H1 (cell line): ENCODE results near the gene ST14. TPM values are rescaled to one million over a fixed set of nuclear protein-coding genes. Genes with fewer than 3 reads are reported as not detected.

ENCODE experiments used
- CTCF ChIA-PET: fragments of 300-600 bp; sonication (Branson Sonifier 250); formaldehyde crosslinking; loops from one replicate; lab custom pipeline; 2021; ENCODE audit not compliant: partially characterized antibody; lab: Charles Lee
- POLR2A ChIA-PET: fragments of 300-600 bp; sonication (Branson Sonifier 250); formaldehyde crosslinking; loops from one replicate; lab custom pipeline; 2021; ENCODE audit warnings: inconsistent platforms; ENCODE audit not compliant: partially characterized antibody; lab: Charles Lee
- DNase-seq, 2 experiments: peaks; one replicate each; pipeline versions ENCODE4 v3.0.0 to v3.0.0-alpha.2; 2010 to 2022; ENCODE audit warnings: low spot score in 2 of 2, low read depth in 1 of 2, mixed read lengths in 1 of 2
- FAIRE-seq: peaks from 2 replicates; lab custom pipeline; 2011; peaks lifted over from hg19 to GRCh38; lab: Jason Lieb, UNC
- H2AFZ ChIP-seq: 2 replicates; pipeline ENCODE4 v1.8.1; 2012; ENCODE audit warnings: low read length, inconsistent platforms
- H2AK5ac ChIP-seq: 2 replicates; pipeline ENCODE4 v1.6.1; 2013; ENCODE audit warnings: low read depth, low read length
- H2BK120ac ChIP-seq: replicated peaks from 2 replicates; pipeline ENCODE3; 2013; ENCODE audit warnings: low read depth, low read length, inconsistent platforms
- H2BK12ac ChIP-seq: 2 replicates; pipeline ENCODE4 v1.6.1; 2013; ENCODE audit warnings: low read depth, low read length
- H2BK15ac ChIP-seq: 2 replicates; pipeline ENCODE4 v1.6.1; 2013; ENCODE audit warnings: low read length
- H2BK20ac ChIP-seq: 2 replicates; pipeline ENCODE4 v1.6.1; 2013; ENCODE audit warnings: low read length
- H2BK5ac ChIP-seq: 2 replicates; pipeline ENCODE4 v1.6.1; 2013; ENCODE audit warnings: low read depth, low read length
- H3K14ac ChIP-seq: 2 replicates; pipeline ENCODE4 v1.6.1; 2013; ENCODE audit warnings: inconsistent platforms; ENCODE audit not compliant: insufficient read length
- H3K18ac ChIP-seq: 2 replicates; pipeline ENCODE4 v1.6.1; 2013; ENCODE audit warnings: low read length; ENCODE audit errors: extremely low read depth
- H3K23ac ChIP-seq: 2 replicates; pipeline ENCODE4 v1.6.1; 2013; ENCODE audit warnings: inconsistent platforms; ENCODE audit not compliant: insufficient read length
- H3K23me2 ChIP-seq: 2 replicates; pipeline ENCODE4 v1.6.1; 2013; ENCODE audit warnings: low read depth, low read length
- H3K27ac ChIP-seq: 2 replicates; pipeline ENCODE4 v1.6.1; 2011; ENCODE audit warnings: low read depth, low read length, inconsistent platforms
- H3K27me3 ChIP-seq, 4 experiments: replicated peaks in 1 of 4; 1 replicate in 1 of 4; 2 replicates in 3 of 4; pipeline versions ENCODE4 v1.6.1 to v1.8.1; 2011 to 2013; ENCODE audit warnings: low read length in 3 of 4, mild to moderate bottlenecking in 3 of 4, inconsistent platforms in 2 of 4, mixed read lengths in 2 of 4, moderate library complexity in 1 of 4; ENCODE audit not compliant: control insufficient read depth in 3 of 4, insufficient read depth in 3 of 4; ENCODE audit errors: extremely low read depth in 1 of 4
- H3K36me3 ChIP-seq, 4 experiments: 2 replicates each; pipeline versions ENCODE4 v1.6.1 to v1.8.1; 2011 to 2013; ENCODE audit warnings: mild to moderate bottlenecking in 4 of 4, low read length in 3 of 4, moderate library complexity in 2 of 4, control low read depth in 1 of 4, inconsistent platforms in 1 of 4; ENCODE audit not compliant: insufficient read depth in 4 of 4, control insufficient read depth in 2 of 4
- H3K4ac ChIP-seq: replicated peaks from 2 replicates; pipeline ENCODE3; 2013; ENCODE audit warnings: low read length, low read depth, mixed read lengths, inconsistent platforms; ENCODE audit not compliant: insufficient read length
- H3K4me1 ChIP-seq, 4 experiments: replicated peaks in 1 of 4; 1 replicate in 1 of 4; 2 replicates in 3 of 4; pipeline versions ENCODE4 v1.6.1 to v1.8.1; 2011 to 2013; ENCODE audit warnings: low read length in 3 of 4, inconsistent platforms in 2 of 4, mixed read lengths in 1 of 4; ENCODE audit not compliant: insufficient read depth in 4 of 4, control insufficient read depth in 3 of 4
- H3K4me2 ChIP-seq, 2 experiments: 2 replicates each; pipeline versions ENCODE4 v1.6.1 to v1.8.1; 2011 to 2013; ENCODE audit warnings: low read depth in 2 of 2, low read length in 2 of 2, control low read depth in 1 of 2, inconsistent platforms in 1 of 2, mild to moderate bottlenecking in 1 of 2; ENCODE audit not compliant: insufficient read depth in 1 of 2
- H3K4me3 ChIP-seq, 4 experiments: fragments of 200-600, 300-600 bp in 1 of 4; sonication (generic), shearing (Covaris generic), sonication (Bioruptor Twin) in 1 of 4; 2 replicates each; pipeline versions ENCODE4 v1.5.1 to v1.8.1; 2011 to 2016; ENCODE audit warnings: low read length in 4 of 4, low read depth in 3 of 4, control low read depth in 2 of 4, inconsistent platforms in 2 of 4, mild to moderate bottlenecking in 2 of 4, mixed read lengths in 1 of 4, moderate library complexity in 1 of 4; ENCODE audit not compliant: insufficient read depth in 2 of 4; ENCODE audit errors: extremely low read depth in 1 of 4
- H3K56ac ChIP-seq: replicated peaks from 2 replicates; pipeline ENCODE3; 2013; ENCODE audit warnings: low read depth, mild to moderate bottlenecking, mixed read lengths, low read length, inconsistent platforms; ENCODE audit not compliant: insufficient read length
- H3K79me1 ChIP-seq: 2 replicates; pipeline ENCODE4 v1.6.1; 2013; ENCODE audit warnings: low read depth, low read length, control low read depth
- H3K79me2 ChIP-seq, 2 experiments: 2 replicates each; pipeline versions ENCODE4 v1.6.1 to v1.8.1; 2012 to 2013; ENCODE audit warnings: low read length in 2 of 2, mild to moderate bottlenecking in 2 of 2, inconsistent platforms in 1 of 2; ENCODE audit not compliant: insufficient read depth in 2 of 2, control insufficient read depth in 1 of 2
- H3K9ac ChIP-seq, 4 experiments: replicated peaks in 1 of 4; 1 replicate in 1 of 4; 2 replicates in 3 of 4; pipeline versions ENCODE4 v1.6.1 to v1.8.1; 2011 to 2013; ENCODE audit warnings: low read depth in 3 of 4, low read length in 3 of 4, control low read depth in 2 of 4, mild to moderate bottlenecking in 2 of 4, moderate library complexity in 2 of 4, inconsistent platforms in 1 of 4; ENCODE audit errors: extremely low read depth in 1 of 4
- H3K9me3 ChIP-seq, 2 experiments: 2 replicates each; pipeline versions ENCODE4 v1.6.1 to v1.8.1; 2012 to 2013; ENCODE audit warnings: mild to moderate bottlenecking in 2 of 2, moderate library complexity in 2 of 2, control low read depth in 1 of 2, inconsistent platforms in 1 of 2, low read depth in 1 of 2, low read length in 1 of 2, mixed read lengths in 1 of 2; ENCODE audit not compliant: insufficient read depth in 2 of 2
- H4K20me1 ChIP-seq, 2 experiments: replicated peaks in 1 of 2; 2 replicates each; pipeline versions ENCODE3 to v1.8.1; 2011 to 2013; ENCODE audit warnings: inconsistent platforms in 2 of 2, low read length in 2 of 2, mild to moderate bottlenecking in 1 of 2; ENCODE audit not compliant: insufficient read depth in 2 of 2, control insufficient read depth in 1 of 2
- H4K5ac ChIP-seq: 2 replicates; pipeline ENCODE4 v1.6.1; 2013; ENCODE audit warnings: low read length, low read depth, mixed read lengths, inconsistent platforms; ENCODE audit not compliant: insufficient read length
- H4K8ac ChIP-seq: 2 replicates; pipeline ENCODE4 v1.8.0; 2013; ENCODE audit warnings: mild to moderate bottlenecking, moderate library complexity, low read length, inconsistent platforms; ENCODE audit not compliant: insufficient read depth; ENCODE audit errors: extremely low read depth
- H4K91ac ChIP-seq: replicated peaks from 2 replicates; pipeline ENCODE3; 2013; ENCODE audit warnings: low read length, mixed read lengths, inconsistent platforms; ENCODE audit not compliant: insufficient read length
- E2F6 ChIP-seq: IDR thresholded peaks from 2 replicates; pipeline ENCODE4 v1.6.1; 2012; ENCODE audit warnings: inconsistent platforms
- EP300 ChIP-seq, 2 experiments: IDR thresholded peaks; 1 replicate in 1 of 2; 2 replicates in 1 of 2; pipeline ENCODE4 v1.6.1; 2011 to 2012; ENCODE audit warnings: low read depth in 2 of 2, low read length in 2 of 2, mild to moderate bottlenecking in 2 of 2, borderline replicate concordance in 1 of 2, inconsistent platforms in 1 of 2, moderate library complexity in 1 of 2
- JUN ChIP-seq: IDR thresholded peaks from 2 replicates; pipeline ENCODE4 v1.6.1; 2011; ENCODE audit warnings: low read depth, mild to moderate bottlenecking, improper control_type of control experiment, low read length
- KDM5A ChIP-seq: fragments of 200-600 bp; IDR thresholded peaks from 2 replicates; pipeline ENCODE4 v1.7.1; 2012; ENCODE audit warnings: mild to moderate bottlenecking, low read length, inconsistent platforms, mixed read lengths
- MAFK ChIP-seq: IDR thresholded peaks from 2 replicates; pipeline ENCODE4 v1.6.1; 2012; ENCODE audit warnings: low read depth, mild to moderate bottlenecking, improper control_type of control experiment, low read length
- MAX ChIP-seq: IDR thresholded peaks from 2 replicates; pipeline ENCODE4 v1.6.1; 2012; ENCODE audit warnings: inconsistent platforms
- NANOG ChIP-seq: IDR thresholded peaks from 2 replicates; pipeline ENCODE4 v1.6.1; 2011; ENCODE audit warnings: low read length, low read depth, mild to moderate bottlenecking, inconsistent platforms; ENCODE audit not compliant: insufficient read depth, poor library complexity, severe bottlenecking
- NRF1 ChIP-seq: IDR thresholded peaks from 2 replicates; pipeline ENCODE4 v1.6.1; 2011; ENCODE audit warnings: mild to moderate bottlenecking, low read depth, low read length, improper control_type of control experiment
- RBBP5 ChIP-seq: IDR thresholded peaks from 2 replicates; pipeline ENCODE4 v1.7.1; 2012; ENCODE audit warnings: low read depth, mild to moderate bottlenecking, inconsistent platforms, low read length, moderate library complexity, borderline replicate concordance
- SP2 ChIP-seq: IDR thresholded peaks from 2 replicates; pipeline ENCODE4 v1.6.1; 2012; ENCODE audit warnings: mild to moderate bottlenecking, low read length, inconsistent platforms
- TAF7 ChIP-seq: optimal IDR thresholded peaks from 2 replicates; pipeline ENCODE3; 2011; ENCODE audit warnings: low read depth, mild to moderate bottlenecking, inconsistent platforms, low read length, moderate library complexity, borderline replicate concordance
- TBP ChIP-seq: IDR thresholded peaks from 2 replicates; pipeline ENCODE4 v1.6.1; 2011; ENCODE audit warnings: low read depth, low read length, improper control_type of control experiment
- WGBS, 2 experiments: shearing (Covaris generic) in 1 of 2; methylation state at CpG; one replicate each; pipeline versions ENCODE4 v1.1.6 to v1.1.7; 2013 to 2015; ENCODE audit warnings: low lambda C conversion rate in 2 of 2, mixed read lengths in 2 of 2, inconsistent platforms in 1 of 2, low coverage in 1 of 2, missing lambda C conversion rate in 1 of 2; ENCODE audit not compliant: insufficient replicate concordance in 2 of 2, insufficient coverage in 1 of 2, insufficient read length in 1 of 2; ENCODE audit errors: extremely low coverage in 1 of 2, missing lambda C conversion rate in 1 of 2; 5-methylcytosine and 5-hydroxymethylcytosine counted together
- polyA plus RNA-seq, 7 experiments: library from polyadenylated mRNA; depleted of rRNA in 3 of 7; stranded (reverse) in 5 of 7; unstranded in 2 of 7; fragments of >200 nt in 5 of 7; fragments of 200-250 nt in 2 of 7; gene quantifications; 1 replicate in 5 of 7; 2 replicates in 1 of 7; 4 replicates in 1 of 7; pipeline versions ENCODE4 v1.2.1 to v1.2.3, GENCODE V29; 2011 to 2013; ENCODE audit warnings: missing spikeins in 2 of 7, mixed read lengths in 2 of 7
- total RNA-seq: library from RNA; stranded (reverse); fragmentation: NEBNext Ultra II Directional; extraction: Animal tissue kit (Norgen Biotek cat#: 25700); gene quantifications from 2 replicates; pipeline ENCODE4 v1.2.1, GENCODE V29; 2021

Gene ST14
- total and polyA plus RNA-seq, 2 of the 8 experiments (the other 6 are each of a cell fraction or from before 2014, with no cell fraction given), result 22.4 to 24.9 TPM

DNA sequence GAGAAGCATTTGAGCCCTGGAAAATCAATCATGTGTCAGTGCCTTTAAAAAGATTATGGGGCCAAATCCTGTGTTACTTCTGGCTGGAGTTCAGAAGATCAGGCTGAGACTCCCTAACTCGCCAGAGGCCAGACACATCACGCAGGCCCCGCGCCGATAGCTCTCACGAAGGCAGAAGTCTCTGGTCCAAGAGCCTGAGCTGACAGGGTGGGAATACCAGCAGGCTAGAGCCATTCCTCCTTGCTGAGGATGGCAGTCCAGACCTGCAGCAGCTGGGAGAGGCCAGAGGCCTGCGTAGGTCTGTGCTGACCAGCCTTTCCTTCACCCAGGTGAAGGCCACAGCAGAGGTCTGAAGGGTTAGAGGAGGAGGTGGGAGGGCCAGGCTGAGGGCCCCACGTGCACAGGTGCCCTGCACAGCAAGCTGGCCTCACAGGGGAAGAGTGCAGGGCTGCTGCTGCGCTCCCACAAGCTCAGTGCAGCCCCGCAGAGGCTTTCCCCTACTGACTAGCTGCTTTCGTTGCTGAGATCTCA, 52.9 kb downstream of the ST14 start:
- Histone ChIP-seq H3K36me3 (no peaks in the 10 kb centered on the region; a peak in 1 of 8 replicates), H4K20me1 (peaks cover 0 to 3% of the 10 kb centered on the region in 2 experiments), H3K4ac (peak overlapping the region; percentile 65), H4K8ac (no peak overlapping the region), H4K91ac (peak overlapping the region; percentile 39), H3K27ac (no peak overlapping the region), H4K5ac (no peak overlapping the region), H2BK15ac (peak overlapping the region; percentile 72; the same call in 1 of the 2 replicates), H3K79me2 (no peaks in the 10 kb centered on the region), H2BK20ac (peak overlapping the region; percentile 61; the same call in 1 of the 2 replicates), H3K27me3 (no peaks in the 10 kb centered on the region), H3K4me2 (no peak overlapping the region), H3K18ac (no peak overlapping the region), H2BK12ac (peak overlapping the region; percentile 50; the same call in 1 of the 2 replicates), H2BK120ac (no peak overlapping the region), H3K79me1 (no peaks in the 10 kb centered on the region), H3K9ac (no peak overlapping the region), H3K23me2 (no peaks in the 10 kb centered on the region), H3K4me1 (peaks cover 0 to 12% (median 8%) of the 10 kb centered on the region in 4 experiments; a peak in 6 of 7 replicates), H3K9me3 (no peaks in the 10 kb centered on the region), H2AK5ac (no peak overlapping the region), H3K14ac (no peak overlapping the region), H3K23ac (no peak overlapping the region), H3K56ac (no peak overlapping the region), H3K4me3 (no peak overlapping the region), H2AFZ (no peak overlapping the region), H2BK5ac (no peak overlapping the region)
- FAIRE-seq, result no peak
- 87% methylated on average over 11 of the region's 11 CpGs; no CpG with 5 or more reads in 1 of the 2 experiments for WGBS, 2 experiments
- DNase-seq, result peak in 1 of 2 experiments; percentile 50
- ChIA-PET POLR2A (interaction anchor here (1.0 kb wide), 1 partner anchor 218 kb away, joined by 5 read pairs; no protein-coding TSS in a partner anchor), CTCF (interaction anchor here (0.6 to 2.5 kb wide), 34 partner anchors 9 to 664 kb away, joined by 3 to 22 read pairs (median 4); partner anchors contain the start of gene ADAMTS8)
- TF ChIP-seq TBP, result no peak
- TF ChIP-seq MAX, result no peak
- TF ChIP-seq EP300 (IDR thresholded peaks at IDR 0.05; ENCODE audit: borderline replicate concordance in 1 of 2, low read depth in 2 of 2, low read length in 2 of 2), result no peak
- TF ChIP-seq KDM5A, result no peak
- TF ChIP-seq NRF1, result no peak
- TF ChIP-seq E2F6, result no peak
- TF ChIP-seq MAFK, result no peak
- TF ChIP-seq NANOG, result no peak
- no peak for TF ChIP-seq SP2
- TF ChIP-seq TAF7, result no peak
- no peak for TF ChIP-seq RBBP5
- no peak for TF ChIP-seq JUN
